ENCODE measurements around the gene METRNL.

- no peak for TF ChIP-seq TAF1 (IDR thresholded peaks at IDR 0.05; ENCODE audit: borderline replicate concordance, low read depth, low read length)
- no peak for TF ChIP-seq POLR2A (IDR thresholded peaks at IDR 0.05; ENCODE audit: low read depth, low read length)
Measured at GRCh38 chr17:83075270-83075880, 4.0 kb upstream of the METRNL start.
